HG03280 (cell line): ENCODE results near the gene KLK7.
"Not testable (repeated sequence)": the region's sequence is repeated elsewhere in the genome, so short reads cannot be mapped to it uniquely, and the experiment has no call there.

ENCODE experiments used
- ATAC-seq: cut with Tn5 transposase; IDR thresholded peaks from one replicate; pipeline ENCODE4 v1.9.1; 2021; ENCODE audit warnings: mild to moderate bottlenecking, moderate library complexity; ENCODE audit not compliant: unreplicated experiment

The KLK7 gene

DNA sequence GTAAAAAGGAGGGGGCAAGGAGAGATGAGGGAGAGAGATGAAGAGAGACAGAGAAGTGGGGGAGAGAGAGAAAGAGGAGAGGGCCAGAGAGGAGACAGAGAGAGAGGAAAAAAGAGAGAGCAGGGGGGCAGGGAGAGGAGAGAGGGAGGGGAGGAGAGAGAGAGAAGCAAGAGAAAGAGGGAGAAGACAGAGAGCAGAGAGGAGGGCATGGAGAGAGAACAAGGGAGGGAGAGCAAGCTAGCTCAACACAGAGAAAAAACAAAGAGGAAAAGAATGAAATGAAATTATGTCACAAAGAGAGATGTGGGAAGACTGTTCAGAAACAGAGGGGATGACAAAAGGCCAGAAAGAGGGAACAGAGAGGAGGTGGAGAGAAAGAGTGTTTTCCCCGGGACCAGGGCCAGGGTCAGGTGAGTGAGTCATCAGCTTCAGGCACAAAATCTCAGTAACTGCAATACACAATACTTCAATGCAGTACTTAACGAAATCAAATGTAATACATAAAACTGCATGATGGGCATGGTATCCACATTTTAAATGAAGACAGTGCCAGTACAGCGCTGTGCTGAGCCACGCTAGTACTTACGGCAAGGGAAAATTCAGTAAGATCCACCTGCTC lies 4.8 kb downstream of the KLK7 start:
- ATAC-seq, result no peak

DNA sequence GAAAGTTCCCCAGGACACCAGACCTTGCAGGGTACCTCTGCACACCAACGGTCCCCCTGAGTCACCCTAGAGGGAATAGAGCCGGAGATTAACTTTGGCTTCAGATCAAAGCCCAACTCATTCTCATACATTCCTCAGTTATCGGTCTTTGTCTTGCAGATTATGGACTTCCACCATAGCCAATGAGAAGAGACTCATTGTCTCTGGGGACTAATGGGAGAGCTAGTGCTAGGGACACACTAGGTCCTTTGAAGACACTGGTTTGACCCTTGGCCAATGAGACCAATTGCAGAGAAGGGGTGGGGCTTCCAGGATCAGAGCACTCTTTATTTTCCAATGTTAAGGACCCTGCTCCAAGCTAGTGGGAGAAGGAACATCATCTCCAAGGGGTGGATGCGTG lies 6.1 kb downstream of the KLK7 start:
- no peak for ATAC-seq

DNA sequence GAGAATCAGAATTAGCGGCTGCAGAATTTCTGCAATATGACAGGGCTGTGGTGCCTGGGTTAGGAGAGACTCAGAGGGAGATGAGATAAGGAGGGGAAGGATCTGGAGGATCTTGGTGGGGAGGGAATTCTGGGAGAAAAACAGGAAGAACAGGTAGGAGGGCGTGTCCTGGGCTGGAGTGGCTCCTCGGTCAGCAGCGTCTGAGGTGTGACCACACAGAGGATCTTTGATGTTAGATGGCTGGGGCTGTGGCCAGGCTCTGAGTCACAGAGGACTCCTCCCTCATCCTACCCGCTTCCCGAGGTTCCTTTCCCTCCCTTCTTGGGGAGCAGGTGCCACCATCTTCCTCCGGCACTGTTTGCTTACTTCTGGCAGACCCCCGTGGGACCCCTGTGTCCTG lies 8.0 kb downstream of the KLK7 start:
- ATAC-seq, result no peak

DNA sequence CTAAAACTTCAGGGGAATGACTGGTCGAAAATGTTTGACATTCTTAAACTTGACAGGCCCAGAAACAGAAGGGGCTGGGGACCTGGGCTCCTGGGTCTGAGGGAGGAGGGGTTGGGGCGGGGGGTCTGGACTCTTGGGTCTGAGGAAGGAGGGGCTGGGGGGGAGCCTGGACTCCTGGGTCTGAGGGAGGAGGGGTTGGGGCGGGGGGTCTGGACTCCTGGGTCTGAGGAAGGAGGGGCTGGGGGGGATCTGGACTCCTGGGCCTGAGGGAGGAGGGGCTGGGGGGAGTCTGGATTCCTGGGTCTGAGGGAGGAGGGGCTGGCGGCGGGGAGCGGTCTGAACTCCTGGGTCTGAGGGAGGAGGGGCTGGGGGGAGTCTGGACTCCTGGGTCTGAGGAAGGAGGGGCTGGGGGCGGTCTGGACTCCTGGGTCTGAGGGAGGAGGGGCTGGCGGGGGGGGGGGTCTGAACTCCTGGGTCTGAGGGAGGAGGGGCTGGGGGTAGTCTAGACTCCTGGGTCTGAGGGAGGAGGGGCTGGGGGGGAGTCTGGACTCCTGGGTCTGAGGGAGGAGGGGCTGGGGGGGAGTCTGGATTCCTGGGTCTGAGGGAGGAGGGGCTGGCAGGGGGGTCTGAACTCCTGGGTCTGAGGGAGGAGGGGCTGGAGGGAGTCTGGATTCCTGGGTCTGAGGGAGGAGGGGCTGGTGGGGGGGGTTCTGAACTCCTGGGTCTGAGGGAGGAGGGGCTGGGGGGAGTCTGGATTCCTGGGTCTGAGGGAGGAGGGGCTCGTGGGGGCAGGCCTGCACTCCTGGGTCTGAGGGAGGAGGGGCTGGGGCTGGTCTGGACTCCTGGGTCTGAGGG lies 8.8 kb downstream of the KLK7 start:
- no peak for ATAC-seq

DNA sequence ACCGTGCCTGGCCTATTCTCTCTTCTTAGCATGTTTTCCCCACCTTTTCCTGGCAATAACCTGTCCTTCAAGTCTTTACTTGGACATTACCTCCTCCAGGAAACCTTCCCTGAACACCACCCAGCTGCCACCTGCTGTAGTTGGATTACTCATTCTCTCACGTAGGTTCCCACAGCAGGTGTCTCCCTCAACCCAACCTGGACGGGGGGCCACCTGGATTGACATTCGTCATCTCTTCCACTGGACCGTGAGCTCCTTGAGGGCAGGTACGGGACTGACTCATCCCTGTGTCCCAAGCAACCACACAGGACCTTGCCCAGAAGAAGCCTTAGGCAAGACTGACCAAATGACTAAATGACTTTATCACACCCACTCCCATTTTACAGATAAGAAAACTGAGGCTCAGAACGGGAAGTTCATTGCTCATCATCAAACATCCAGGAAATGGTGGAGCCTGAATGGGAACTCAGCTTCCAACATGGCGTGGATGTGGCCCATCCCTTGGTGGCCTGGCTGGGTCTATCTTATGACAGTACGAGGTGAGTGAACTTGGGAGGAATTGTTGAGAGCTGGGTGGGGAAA lies 10.8 kb downstream of the KLK7 start:
- ATAC-seq, result no peak

DNA sequence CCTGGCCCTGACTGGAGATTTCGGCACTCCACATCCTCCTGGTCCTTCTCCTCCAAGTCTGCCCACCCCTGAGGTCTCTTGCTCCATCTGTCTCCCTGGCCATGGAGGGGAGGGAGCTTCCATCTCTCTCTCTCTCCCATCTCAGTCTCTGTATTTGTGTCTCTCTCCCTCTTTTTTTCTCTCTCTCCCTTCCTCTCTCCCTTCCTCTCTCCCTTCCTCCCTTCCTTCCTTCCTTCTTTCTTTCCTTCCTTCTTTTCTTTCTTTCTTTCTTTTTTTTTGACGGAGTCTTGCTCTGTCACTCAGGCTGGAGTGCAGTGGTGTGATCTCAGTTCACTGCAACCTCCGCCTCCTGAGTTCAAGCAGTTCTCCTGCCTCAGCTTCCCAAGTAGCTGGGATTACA lies 13.9 kb downstream of the KLK7 start:
- ATAC-seq, result not testable (repeated sequence)

DNA sequence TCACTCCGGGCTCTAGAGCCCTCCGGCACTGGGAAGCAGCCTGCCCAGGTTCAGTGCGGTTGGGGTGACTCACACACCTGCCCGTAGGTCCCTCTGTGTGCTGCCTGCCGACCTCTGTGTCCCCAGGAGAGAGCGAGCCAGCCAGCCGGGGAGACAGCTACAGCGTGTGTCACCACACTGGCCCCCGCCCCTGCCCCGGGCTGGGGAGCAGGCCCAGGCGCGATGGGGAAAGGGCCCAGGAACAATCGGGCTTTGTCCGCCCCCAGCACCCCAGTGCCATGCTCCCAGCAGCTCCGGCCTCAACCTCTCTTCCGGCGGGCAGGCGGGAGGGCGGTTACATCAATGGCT lies 14.3 kb downstream of the KLK7 start, which contains the start of gene KLK6:
Gene KLK6 (minus strand): TSS at position 179 of the 348 bp plus-strand sequence. CDS start 1,487 bp downstream, outside the sequence.
- ATAC-seq, result no peak

DNA sequence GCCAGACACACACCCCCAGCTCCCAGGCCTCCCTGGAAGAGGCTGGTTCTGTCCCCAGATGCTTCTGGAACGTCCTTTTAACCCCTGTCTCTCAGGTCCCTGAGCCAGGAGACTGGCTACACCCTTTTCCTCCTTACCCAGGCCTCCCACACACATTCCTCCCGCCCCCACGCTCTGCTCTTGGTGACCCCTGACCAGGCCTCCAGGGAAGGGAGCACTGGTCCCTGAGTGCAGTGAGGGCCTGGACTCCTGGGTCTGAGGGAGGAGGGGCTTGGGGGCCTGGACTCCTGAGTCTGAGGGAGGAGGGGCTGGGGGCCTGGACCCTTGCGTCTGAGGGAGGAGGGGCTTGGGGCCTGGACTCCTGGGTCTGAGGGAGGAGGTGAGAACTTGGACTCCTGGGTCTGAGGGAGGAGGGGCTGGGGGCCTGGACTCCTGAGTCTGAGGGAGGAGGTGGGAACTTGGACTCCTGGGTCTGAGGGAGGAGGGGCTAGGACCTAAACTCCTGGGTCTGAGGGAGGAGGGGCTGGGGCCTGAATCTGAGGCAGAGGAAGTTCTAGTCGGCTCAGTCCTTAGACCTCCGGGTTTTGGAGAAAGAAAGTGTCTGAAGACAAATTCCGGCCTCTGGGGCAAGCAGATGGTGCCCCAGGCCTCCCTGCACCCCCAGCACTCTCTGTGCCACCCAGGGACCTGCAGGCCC lies 14.9 kb downstream of the KLK7 start:
- no peak for ATAC-seq

DNA sequence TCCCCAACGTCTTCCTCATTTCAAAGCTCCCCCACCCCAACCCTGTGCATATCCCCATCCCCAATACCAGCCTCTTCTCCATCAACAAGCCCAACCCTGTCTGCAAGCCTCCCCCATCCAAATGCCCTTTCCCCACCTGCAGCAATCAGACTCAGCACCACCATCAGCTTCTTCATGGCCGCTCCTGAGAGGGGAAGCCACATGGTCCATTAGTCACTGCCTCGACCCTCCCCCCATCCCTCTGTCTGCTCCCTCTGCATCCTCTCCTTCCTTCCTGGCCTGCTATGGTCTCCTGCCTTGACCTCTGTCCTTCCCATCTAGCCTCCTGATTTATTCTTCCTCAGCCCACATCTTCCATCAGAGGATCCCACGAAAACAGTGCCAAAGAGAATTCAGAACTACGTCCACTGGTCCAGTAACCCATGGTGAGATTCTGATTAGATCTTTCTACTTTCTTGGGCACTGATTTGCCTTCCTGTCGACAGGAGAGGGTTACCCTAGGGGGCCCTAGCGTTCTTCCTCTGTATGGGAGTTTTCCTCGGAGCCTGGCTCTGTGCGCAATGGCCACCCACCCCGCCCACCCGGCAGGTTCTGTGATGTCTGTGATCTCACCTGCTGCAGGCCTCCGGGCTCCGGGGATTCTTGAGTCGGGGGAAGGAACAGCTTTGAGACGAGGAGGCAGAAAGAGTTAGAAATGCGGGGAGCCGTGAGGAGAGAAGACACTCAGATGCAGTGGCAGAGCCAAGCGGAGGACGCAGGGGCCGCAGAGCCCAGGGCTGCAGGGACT lies 15.6 kb downstream of the KLK7 start:
- ATAC-seq, result no peak

DNA sequence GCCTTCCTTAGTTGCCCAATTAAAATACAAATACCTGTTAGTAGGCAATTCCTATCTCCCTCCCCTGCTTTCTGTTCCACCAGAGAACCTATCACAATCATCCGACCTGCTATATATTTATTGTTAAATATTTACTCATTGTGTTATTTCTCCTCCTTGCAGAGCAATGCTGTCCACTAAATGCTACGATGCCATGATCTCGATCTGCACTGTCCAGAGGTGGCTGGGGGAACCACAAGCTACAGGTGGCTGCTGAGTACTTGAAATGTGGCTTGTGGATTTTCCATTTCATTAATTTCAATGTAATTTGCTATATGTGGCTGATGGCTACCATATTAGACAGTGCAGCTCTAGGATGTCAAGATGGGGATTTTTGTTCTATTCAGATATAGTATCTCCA lies 19.5 kb downstream of the KLK7 start:
- ATAC-seq, result no peak

DNA sequence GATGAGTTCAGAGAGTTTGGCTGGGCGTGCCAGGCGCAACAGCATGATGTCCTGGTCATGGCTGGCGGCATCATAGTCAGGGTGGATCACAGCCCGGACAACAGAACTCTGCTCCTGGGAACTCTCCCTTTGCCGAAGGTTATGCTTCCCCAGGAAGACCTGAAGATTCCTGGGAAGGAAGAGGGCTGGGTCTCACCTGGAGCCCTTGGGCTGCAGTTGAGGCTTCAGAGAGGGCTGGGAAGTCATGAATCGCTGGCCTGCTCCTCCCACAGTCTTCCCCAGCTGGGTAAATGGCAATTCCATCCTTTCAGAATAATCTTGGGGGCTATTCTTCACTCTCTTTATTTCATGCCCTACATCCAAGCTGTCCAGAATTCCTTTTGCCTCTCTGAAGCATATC lies 20.3 kb downstream of the KLK7 start:
- no peak for ATAC-seq

DNA sequence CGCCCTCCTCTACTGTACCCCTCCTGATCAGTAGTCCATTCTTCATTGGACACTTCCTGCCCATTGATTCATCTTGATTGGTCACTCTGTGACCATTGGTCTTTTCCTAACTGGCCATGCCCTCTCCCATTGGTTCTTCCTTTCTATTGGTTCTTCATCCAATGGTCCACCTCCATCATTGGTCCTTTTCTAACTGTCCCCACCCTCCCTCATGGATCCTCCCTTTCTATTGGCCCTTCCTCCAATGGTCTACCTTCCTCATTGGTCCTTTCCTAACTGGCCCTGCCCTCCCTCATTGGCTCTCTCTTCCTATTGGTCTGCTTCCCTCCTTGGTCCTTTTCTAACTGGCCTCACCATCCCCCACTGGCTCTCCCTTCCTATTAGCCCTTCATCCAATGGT lies 21.5 kb downstream of the KLK7 start:
- no peak for ATAC-seq

DNA sequence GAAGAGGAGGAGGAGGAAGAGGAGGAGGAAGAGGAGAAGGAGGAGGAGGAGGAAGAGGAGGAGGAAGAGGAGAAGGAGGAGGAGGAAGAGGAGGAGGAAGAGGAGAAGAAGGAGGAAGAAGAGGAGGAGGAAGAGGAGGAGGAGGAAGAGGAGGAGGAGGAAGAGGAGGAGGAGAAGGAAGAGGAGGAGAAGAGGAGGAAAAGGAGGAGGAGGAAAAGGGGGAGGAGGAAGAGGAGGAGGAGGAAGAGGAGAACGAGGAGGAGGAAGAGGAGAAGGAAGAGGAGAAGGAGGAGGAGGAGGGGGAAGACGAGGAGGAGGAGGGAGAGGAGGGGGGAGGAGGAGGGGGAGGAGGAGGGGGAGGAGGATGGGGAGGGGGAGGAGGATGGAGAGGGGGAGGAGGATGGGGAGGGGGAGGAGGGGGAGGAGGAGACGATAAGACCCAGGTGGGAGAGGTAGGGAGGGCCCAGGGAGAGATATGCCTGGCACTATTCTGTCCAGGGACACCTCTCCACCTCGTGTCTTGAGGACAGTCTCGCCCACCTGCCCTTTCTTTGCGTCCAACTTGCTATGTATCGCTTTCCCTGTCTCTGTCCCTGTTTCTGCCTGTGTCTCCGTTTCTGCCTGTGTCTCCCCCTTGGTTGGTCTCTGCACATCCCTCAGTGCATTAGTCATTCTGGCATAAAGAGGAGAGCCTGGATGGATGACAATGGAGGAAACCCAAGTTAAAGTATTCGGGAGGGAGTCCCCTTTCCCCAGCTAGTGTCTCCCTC lies 23.8 kb downstream of the KLK7 start:
- no peak for ATAC-seq

DNA sequence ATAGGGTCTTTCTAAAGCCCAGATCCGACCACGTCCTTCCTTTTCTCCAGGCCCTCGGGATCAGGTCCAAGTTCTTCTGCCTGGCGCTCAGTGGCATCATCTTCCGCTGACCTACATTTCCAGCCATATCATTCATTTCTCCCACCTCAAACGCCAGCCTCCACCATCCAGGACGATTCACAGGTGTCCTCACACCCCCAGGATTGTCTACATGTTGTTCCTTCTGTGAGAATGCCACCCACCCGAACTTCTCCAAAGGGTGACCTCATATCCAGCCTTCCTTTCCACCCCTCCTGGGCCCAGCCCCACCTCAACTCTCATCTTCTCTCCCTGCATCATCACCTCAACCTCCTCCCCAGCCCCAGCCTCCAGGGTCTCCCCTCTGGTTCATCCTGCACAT lies 26.1 kb downstream of the KLK7 start:
- ATAC-seq, result no peak

DNA sequence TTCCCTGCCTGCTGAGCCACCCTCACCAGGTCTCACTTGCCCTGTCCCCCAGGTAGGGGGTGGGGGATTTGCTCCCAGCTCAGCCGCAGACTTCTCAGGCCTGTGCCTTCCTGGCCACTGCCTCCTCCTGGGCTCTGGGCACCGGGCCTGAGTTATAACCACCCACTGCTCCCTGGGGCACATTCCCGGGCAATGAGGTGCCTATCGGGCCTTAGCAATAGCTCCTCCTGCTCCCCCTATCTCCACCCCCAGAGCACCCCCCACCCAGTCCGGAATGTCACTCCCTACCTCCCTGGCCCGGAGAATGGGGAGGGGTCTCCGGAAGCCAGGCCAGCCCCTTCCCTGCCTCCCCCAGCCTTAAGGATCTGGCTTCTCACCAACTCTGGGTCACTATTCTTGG lies 30.8 kb downstream of the KLK7 start, which contains the start of gene KLK5:
Gene KLK5 (minus strand): TSS at position 129 of the 400 bp plus-strand sequence. CDS start 381 bp downstream, outside the sequence.
- no peak for ATAC-seq

DNA sequence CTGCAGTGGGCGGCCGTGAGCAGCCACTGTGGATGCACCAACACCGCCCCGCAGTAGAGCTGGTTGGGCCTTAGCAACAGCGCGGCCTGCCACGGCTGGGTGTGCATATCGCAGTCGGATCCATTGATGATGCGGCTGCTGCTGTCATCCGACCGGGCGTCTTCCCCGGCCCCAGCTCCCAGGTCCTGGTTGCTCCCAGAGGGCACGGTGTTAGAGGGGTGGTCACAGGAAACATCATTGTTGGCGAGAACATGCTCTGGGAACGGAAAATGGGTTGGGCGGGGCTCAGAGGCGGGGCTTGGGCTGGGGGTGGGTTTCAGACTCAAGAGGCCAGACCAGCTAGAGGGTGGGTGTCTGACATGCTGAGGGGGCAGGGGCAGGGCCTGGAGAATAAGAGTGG lies 33.9 kb downstream of the KLK7 start:
- ATAC-seq, result no peak

DNA sequence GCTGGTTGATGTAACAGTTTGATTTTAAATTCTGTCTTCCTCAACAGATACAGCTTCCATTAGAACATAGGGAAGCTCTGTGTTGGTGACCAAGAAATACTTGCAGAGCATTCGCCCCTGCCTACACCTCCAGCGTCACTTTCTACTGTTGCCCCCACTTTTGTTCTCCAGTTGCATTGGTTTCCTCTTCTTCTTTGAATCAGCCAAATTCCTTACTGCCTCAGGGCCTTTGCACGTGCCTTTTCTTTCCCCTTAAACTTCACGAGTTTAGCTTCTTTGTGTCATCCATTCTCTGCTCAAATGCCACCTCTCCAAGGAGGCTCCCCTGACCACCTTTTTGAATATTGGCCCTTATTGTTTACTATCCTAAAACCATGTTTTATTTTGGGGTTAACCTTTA lies 36.6 kb downstream of the KLK7 start:
- no peak for ATAC-seq

DNA sequence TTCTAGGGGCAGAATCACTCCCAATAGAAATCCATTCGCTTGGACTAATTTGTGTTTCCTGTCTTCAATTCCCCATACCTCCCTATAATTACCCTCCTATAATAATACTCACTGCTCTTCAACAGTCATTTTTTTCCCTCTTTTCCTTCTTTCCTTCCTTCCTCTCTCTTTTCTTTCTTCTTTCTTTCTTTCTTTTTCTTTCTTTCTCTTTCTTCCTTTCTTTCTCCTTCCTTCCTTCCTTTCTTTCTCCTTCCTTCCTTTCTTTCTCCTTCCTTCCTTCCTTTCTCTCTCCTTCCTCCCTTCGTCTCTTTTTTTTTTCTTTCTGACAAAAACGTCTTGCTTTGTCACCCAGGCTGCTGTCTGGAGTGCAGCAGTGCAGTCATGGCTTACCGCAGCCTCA lies 38.9 kb downstream of the KLK7 start:
- ATAC-seq, result no peak

DNA sequence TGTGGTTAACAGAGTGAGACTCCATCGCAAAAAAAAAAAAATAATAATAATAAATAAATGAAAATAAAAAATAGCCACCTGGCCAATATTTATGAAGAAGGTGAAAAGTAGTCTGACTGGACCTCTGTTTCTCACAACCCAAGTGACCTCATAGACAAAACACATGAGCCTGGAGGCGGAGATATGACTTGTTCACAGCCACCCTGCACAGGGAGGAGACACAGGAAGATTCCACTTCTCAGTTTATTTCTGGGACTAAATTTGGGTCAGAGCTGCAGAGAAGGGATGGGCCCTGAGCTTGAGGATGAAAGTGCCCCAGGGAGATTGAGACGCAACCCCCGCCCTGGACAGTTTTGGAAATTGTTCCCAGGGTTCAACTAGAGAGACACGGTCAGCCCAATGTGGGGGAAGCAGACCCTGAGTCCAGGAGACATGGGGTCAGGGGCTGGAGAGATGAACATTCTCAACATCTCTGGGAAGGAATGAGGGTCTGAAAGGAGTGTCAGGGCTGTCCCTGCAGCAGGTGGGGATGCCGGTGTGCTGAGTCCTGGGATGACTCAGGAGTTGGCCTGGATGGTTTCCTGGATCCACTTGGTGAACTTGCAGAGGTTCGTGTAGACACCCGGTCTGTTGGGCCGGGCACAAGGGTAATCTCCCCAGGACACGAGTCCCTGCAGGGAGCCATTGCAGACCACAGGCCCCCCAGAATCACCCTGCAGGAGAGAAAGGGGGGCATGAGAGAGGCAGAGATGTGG lies 40.5 kb downstream of the KLK7 start:
- no peak for ATAC-seq
